Gastrocnemius medialis (tissue), 4 donors: ENCODE measurements around the gene LRG1.

Experiments
- POLR2A ChIP-seq, 2 donors: fragments of 450-650 bp; IDR thresholded peaks; one replicate each; pipeline ENCODE4 v1.6.1; 2017; ENCODE audit warnings: antibody characterized with exemption in 2 of 2, mild to moderate bottlenecking in 2 of 2, moderate library complexity in 2 of 2
- TF ChIP-seq, protein P1 (sequence below), 5 experiments: fragments of 450-650 bp in 3 of 5; fragments of 200-600 bp in 2 of 5; sonication (generic) in 2 of 5; IDR thresholded peaks in 4 of 5; conservative IDR thresholded peaks in 1 of 5; 1 replicate in 4 of 5; 2 replicates in 1 of 5; pipeline ENCODE4 v1.5.1; 2016 to 2019; ENCODE audit warnings: antibody characterized with exemption in 5 of 5, mild to moderate bottlenecking in 3 of 5, moderate library complexity in 3 of 5

DNA sequence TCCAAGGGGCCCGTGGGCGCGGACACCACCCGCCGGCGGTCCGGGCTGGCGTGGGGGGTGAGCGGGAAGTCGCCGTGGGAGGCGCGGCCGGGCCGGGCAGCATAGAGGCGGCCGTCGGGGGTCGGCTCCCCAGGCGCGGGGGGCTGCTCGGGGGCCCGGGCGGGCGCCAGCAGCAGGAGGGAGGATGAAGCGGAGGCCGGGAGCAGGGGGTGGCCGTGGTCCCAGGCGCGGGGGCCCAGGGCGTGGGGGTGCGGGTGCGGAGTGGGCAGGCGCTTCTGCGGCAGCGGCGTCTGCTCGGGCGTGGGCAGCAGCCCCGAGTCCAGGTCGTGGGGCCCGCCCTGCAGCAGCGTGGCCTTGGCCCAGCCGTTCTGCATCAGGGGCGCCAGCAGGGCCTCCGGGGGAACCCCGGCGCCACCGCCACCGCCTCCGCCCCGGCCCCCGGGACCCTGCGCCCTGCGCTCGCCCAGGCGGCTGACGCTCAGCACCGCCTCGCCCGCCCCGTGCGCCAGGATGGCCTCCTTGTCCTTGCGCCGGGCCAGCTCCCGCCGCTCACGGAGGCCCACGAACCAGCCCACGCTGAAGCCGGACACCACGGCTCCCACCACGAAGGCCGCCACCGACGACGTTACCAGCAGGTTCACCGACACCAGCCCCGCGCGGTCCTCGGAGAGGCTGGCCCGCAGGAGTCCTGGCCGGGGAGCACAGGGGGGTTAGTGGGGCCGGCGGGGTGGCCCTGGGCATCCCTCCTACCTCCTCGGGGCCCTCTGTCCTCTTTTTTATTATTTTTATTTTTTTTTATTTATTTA lies 4.2 kb upstream of the LRG1 start:
- no peak for TF ChIP-seq POLR2A (IDR thresholded peaks at IDR 0.05)
- TF ChIP-seq, protein P1, sequence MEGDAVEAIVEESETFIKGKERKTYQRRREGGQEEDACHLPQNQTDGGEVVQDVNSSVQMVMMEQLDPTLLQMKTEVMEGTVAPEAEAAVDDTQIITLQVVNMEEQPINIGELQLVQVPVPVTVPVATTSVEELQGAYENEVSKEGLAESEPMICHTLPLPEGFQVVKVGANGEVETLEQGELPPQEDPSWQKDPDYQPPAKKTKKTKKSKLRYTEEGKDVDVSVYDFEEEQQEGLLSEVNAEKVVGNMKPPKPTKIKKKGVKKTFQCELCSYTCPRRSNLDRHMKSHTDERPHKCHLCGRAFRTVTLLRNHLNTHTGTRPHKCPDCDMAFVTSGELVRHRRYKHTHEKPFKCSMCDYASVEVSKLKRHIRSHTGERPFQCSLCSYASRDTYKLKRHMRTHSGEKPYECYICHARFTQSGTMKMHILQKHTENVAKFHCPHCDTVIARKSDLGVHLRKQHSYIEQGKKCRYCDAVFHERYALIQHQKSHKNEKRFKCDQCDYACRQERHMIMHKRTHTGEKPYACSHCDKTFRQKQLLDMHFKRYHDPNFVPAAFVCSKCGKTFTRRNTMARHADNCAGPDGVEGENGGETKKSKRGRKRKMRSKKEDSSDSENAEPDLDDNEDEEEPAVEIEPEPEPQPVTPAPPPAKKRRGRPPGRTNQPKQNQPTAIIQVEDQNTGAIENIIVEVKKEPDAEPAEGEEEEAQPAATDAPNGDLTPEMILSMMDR (IDR thresholded peaks at IDR 0.05 in 4 of 5, conservative IDR thresholded peaks at IDR 0.05 in 1 of 5): no peak
